Dendritic cell treated with granulocyte-macrophage colony-stimulating factor and Interleukin-4, amounts not matched to agents 40 ng/mL and 50 ng/mL, for 4 days (primary cell): ENCODE results near the gene MIEN1.
"Not testable (repeated sequence)": the region's sequence is repeated elsewhere in the genome, so short reads cannot be mapped to it uniquely, and the experiment has no call there.

Experiments
- H3K27ac Mint-ChIP-seq: one replicate; pipeline ENCODE4 v1.8.0; 2022; ENCODE audit warnings: mild to moderate bottlenecking, mixed read lengths
- H3K27me3 Mint-ChIP-seq: one replicate; pipeline ENCODE4 v1.8.0; 2022; ENCODE audit warnings: mild to moderate bottlenecking, mixed read lengths
- H3K36me3 Mint-ChIP-seq: one replicate; pipeline ENCODE4 v1.8.0; 2022; ENCODE audit warnings: low read depth, mixed read lengths
- H3K4me1 Mint-ChIP-seq: one replicate; pipeline ENCODE4 v1.8.0; 2022; ENCODE audit warnings: low read depth, mixed read lengths
- H3K4me3 Mint-ChIP-seq: one replicate; pipeline ENCODE4 v1.8.0; 2022; ENCODE audit warnings: mild to moderate bottlenecking, moderate library complexity, mixed read lengths
- H3K9me3 Mint-ChIP-seq: one replicate; pipeline ENCODE4 v1.8.0; 2022; ENCODE audit warnings: mixed read lengths
- intact Hi-C: fragments of 100-400 bp; cut with micrococcal nuclease; formaldehyde crosslinking; loops from one replicate; pipeline ENCODE4 v1.15.0; 2022

Gene MIEN1

DNA sequence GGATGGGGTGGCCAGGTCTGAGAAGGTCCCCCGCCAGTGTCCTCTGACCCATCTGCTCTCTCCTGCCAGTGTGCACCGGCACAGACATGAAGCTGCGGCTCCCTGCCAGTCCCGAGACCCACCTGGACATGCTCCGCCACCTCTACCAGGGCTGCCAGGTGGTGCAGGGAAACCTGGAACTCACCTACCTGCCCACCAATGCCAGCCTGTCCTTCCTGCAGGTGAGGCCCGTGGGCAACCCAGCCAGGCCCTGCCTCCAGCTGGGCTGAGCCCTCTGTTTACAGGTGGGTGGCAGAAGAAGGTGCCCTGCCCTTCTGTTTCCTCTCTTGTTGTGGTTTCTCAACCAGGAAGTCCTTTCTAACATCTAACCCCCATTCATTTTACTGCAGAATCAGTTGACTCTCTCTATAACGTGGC, 23.4 kb downstream of the MIEN1 start:
- Mint-ChIP-seq H3K9me3 (no peaks in the 10 kb centered on the region), H3K36me3 (no peaks in the 10 kb centered on the region), H3K4me3 (no peak overlapping the region), H3K27ac (no peak overlapping the region), H3K27me3 (peaks cover 16% of the 10 kb centered on the region), H3K4me1 (no peaks in the 10 kb centered on the region)
- intact Hi-C loops: no loop called here

- Mint-ChIP-seq H3K27ac (no peak overlapping the region), H3K9me3 (no peaks in the 10 kb centered on the region), H3K27me3 (peaks cover 22% of the 10 kb centered on the region), H3K36me3 (no peaks in the 10 kb centered on the region), H3K4me1 (no peaks in the 10 kb centered on the region), H3K4me3 (no peak overlapping the region)
- intact Hi-C loops: no loop called here
These were observed 23.9 kb downstream of the MIEN1 start for GRCh38 chr17:39706383-39706782.

GRCh38 chr17:39705786-39706348, 24.5 kb downstream of the MIEN1 start:
- H3K9me3 Mint-ChIP-seq: no peaks in the 10 kb centered on the region
- H3K4me3 Mint-ChIP-seq: no peak overlapping the region
- H3K4me1 Mint-ChIP-seq: no peaks in the 10 kb centered on the region

DNA sequence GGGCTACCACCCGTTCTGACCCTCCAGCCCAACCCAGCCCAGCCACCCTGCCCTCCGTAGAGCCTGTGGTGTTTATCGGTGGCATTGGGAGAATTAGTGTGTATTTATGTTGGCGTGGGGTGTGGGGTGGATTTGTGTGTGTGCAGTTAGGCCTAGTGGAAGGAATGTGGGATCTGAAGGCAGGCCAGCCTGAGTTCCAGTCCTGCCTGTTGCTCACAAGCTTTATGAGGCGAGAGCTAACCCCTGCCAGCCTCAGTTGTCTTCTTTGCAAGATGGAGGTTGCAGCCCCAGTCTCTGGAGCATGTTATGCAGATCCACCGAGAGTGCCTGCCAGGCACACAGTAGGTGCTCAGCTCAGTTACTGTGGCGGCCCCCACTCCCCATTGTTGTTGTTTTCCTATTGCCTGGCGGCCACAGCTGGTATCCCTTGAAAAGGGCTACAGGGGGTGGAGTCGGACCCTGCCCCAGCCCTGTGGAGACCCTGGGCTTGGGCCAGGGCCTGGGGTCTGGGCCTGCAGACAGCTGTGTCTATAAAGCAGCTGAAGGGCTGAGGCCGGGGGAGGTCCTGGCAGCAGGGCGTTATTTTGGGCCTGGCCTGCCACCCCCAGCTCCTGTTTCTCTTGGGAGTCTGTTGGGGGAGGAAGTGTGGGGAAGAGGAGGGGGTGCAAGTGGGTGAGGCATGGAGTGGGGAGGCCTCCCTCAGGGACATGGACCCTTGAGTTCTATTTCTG, 25.3 kb downstream of the MIEN1 start:
- intact Hi-C loops: no loop called here
- H3K36me3 Mint-ChIP-seq: no peaks in the 10 kb centered on the region
- H3K4me3 Mint-ChIP-seq: no peak overlapping the region
- no peak overlapping the region for H3K27ac Mint-ChIP-seq
- H3K9me3 Mint-ChIP-seq: no peaks in the 10 kb centered on the region
- peaks cover 36% of the 10 kb centered on the region for H3K27me3 Mint-ChIP-seq
- H3K4me1 Mint-ChIP-seq: peaks cover 4% of the 10 kb centered on the region

More at GRCh38 chr17:39705786-39706348, 24.5 kb downstream of the MIEN1 start:
- Mint-ChIP-seq H3K36me3 (no peaks in the 10 kb centered on the region), H3K27me3 (peaks cover 27% of the 10 kb centered on the region), H3K27ac (no peak overlapping the region)
- intact Hi-C loops: no loop called here

GRCh38 chr17:39703913-39704312, 26.4 kb downstream of the MIEN1 start:
- Mint-ChIP-seq H3K27ac (no peak overlapping the region), H3K36me3 (no peaks in the 10 kb centered on the region), H3K4me1 (peaks cover 10% of the 10 kb centered on the region), H3K4me3 (no peak overlapping the region), H3K27me3 (peaks cover 43% of the 10 kb centered on the region), H3K9me3 (no peaks in the 10 kb centered on the region)
- intact Hi-C loops: no loop called here

GRCh38 chr17:39702901-39703893, 27.1 kb downstream of the MIEN1 start:
- Mint-ChIP-seq H3K27ac (no peak overlapping the region), H3K4me1 (peaks cover 10% of the 10 kb centered on the region), H3K27me3 (peaks cover 48% of the 10 kb centered on the region), H3K9me3 (no peaks in the 10 kb centered on the region), H3K4me3 (no peak overlapping the region), H3K36me3 (no peaks in the 10 kb centered on the region)
- intact Hi-C loops: no loop called here

- Mint-ChIP-seq H3K36me3 (no peaks in the 10 kb centered on the region), H3K9me3 (no peaks in the 10 kb centered on the region), H3K4me3 (no peak overlapping the region), H3K27ac (no peak overlapping the region), H3K4me1 (peaks cover 10% of the 10 kb centered on the region), H3K27me3 (peaks cover 55% of the 10 kb centered on the region)
- intact Hi-C loops: no loop called here
These were observed 28.4 kb downstream of the MIEN1 start for GRCh38 chr17:39701784-39702422.

- intact Hi-C loops: no loop called here
- Mint-ChIP-seq H3K4me1 (peaks cover 10% of the 10 kb centered on the region), H3K27ac (no peak overlapping the region), H3K9me3 (no peaks in the 10 kb centered on the region), H3K27me3 (peaks cover 57% of the 10 kb centered on the region), H3K36me3 (no peaks in the 10 kb centered on the region), H3K4me3 (no peak overlapping the region)
These were observed 29.1 kb downstream of the MIEN1 start for GRCh38 chr17:39701012-39701783.

DNA sequence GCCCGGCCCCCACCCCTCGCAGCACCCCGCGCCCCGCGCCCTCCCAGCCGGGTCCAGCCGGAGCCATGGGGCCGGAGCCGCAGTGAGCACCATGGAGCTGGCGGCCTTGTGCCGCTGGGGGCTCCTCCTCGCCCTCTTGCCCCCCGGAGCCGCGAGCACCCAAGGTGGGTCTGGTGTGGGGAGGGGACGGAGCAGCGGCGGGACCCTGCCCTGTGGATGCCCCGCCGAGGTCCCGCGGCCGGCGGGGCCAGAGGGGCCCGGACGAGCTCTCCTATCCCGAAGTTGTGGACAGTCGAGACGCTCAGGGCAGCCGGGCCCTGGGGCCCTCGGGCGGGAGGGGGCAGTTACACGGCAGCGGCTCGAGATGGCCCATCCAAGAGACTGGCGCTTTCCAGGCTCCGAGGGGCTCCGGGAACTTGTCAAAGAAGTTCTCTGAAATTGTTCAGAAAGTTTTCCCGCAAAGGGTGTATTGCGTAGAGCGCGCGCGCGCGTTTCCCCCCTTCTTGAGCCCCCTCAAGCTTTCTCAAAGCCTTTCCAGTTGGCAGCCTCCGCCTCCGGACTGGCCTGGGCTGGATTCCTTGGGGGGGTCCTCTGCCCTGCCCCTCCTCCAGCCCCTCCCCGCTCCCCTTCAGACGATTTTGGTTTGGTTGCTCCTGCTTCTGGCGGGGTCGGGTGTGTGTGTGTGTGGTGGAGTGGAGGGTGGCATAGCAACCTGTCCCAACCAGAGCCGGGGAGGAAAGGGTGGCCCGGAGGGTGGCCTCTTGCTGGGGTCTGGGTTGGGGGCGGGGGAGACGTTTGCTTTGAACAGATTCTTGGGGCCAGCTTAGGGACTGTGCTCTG, 30.0 kb downstream of the MIEN1 start:
- Mint-ChIP-seq H3K36me3 (no peaks in the 10 kb centered on the region), H3K27ac (no peak overlapping the region), H3K9me3 (no peaks in the 10 kb centered on the region), H3K4me1 (peaks cover 10% of the 10 kb centered on the region), H3K27me3 (peaks cover 59% of the 10 kb centered on the region), H3K4me3 (peak overlapping the region; percentile 17)
- intact Hi-C loops: no loop called here

DNA sequence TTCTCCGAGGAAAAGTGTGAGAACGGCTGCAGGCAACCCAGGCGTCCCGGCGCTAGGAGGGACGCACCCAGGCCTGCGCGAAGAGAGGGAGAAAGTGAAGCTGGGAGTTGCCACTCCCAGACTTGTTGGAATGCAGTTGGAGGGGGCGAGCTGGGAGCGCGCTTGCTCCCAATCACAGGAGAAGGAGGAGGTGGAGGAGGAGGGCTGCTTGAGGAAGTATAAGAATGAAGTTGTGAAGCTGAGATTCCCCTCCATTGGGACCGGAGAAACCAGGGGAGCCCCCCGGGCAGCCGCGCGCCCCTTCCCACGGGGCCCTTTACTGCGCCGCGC, 30.5 kb downstream of the MIEN1 start, which contains the start of gene ERBB2:
Gene ERBB2, plus strand, starts transcription at position 247 of the 330 bp plus-strand sequence. CDS start 175 bp downstream, outside the sequence.
- H3K4me3 Mint-ChIP-seq: peak within 1 kb of the TSS; percentile 17
- peaks cover 59% of the 10 kb centered on the region for H3K27me3 Mint-ChIP-seq
- H3K4me1 Mint-ChIP-seq: peaks cover 10% of the 10 kb centered on the region

GRCh38 chr17:39699157-39699817, 31.0 kb downstream of the MIEN1 start:
- Mint-ChIP-seq H3K4me1 (peaks cover 10% of the 10 kb centered on the region), H3K27me3 (peaks cover 59% of the 10 kb centered on the region)
- H3K9me3 Mint-ChIP-seq, intact Hi-C loops, H3K27ac Mint-ChIP-seq, H3K36me3 Mint-ChIP-seq, H3K4me3 Mint-ChIP-seq: not testable (repeated sequence)

More for the DNA sequence above, 30.5 kb downstream of the MIEN1 start, which contains the start of gene ERBB2:
- intact Hi-C loops: no loop called here
- H3K36me3 Mint-ChIP-seq: no peaks in the 10 kb centered on the region
- no peaks in the 10 kb centered on the region for H3K9me3 Mint-ChIP-seq
- no peak within 1 kb of the TSS for H3K27ac Mint-ChIP-seq

DNA sequence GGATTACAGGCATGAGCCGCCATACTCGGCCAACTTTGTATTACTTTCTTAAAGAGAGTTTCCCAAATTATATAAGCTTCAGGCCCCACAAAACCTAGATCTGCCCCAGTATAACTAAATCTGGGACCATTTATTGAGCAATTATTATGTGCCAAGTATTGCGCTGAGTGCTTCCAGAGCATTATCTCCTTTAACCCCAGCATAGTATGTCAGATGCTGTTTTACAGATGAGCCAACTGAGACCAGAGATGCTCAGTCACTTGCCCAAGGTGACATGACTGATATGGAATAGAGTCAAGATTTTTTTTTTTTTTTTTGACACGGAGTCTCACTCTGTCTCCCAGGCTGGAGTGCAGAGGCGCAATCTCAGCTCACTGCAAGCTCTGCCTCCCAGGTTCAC, 32.4 kb downstream of the MIEN1 start:
- Mint-ChIP-seq H3K4me1 (peaks cover 10% of the 10 kb centered on the region), H3K36me3 (no peaks in the 10 kb centered on the region)

More for the DNA sequence above, 32.4 kb downstream of the MIEN1 start:
- Mint-ChIP-seq H3K4me3 (no peak overlapping the region), H3K27ac (no peak overlapping the region), H3K9me3 (no peaks in the 10 kb centered on the region), H3K27me3 (peaks cover 55% of the 10 kb centered on the region)
- intact Hi-C loops: no loop called here
